ENCODE data around the gene TMEM125.

The TMEM125 gene

GRCh38 chr1:43235451-43236121 is 34.2 kb upstream of the TMEM125 start:
- Histone ChIP-seq H4K20me1 (ENCODE audit: insufficient read depth, low read length, poor library complexity, severe bottlenecking) (no peaks in the 10 kb centered on the region), H3K9me3 (ENCODE audit: insufficient read depth, low read depth, low read length) (no peaks in the 10 kb centered on the region), H3F3A (ENCODE audit: low read depth) (no peaks in the 10 kb centered on the region), H3K9ac (ENCODE audit: low read depth, low read length, poor library complexity, severe bottlenecking) (no peak overlapping the region), H3K9me2 (replicated peaks; ENCODE audit: low read depth, low read length) (no peaks in the 10 kb centered on the region), H3K4me1 (ENCODE audit: insufficient read depth, low read length, poor library complexity, severe bottlenecking) (no peaks in the 10 kb centered on the region), H3K4me3 (ENCODE audit: low read length, poor library complexity, severe bottlenecking) (no peak overlapping the region), H3K36me3 (ENCODE audit: insufficient read depth, low read length) (no peaks in the 10 kb centered on the region), H2AFZ (ENCODE audit: low read length) (no peak overlapping the region), H3K79me2 (ENCODE audit: insufficient read depth, low read length) (no peaks in the 10 kb centered on the region), H3K27me3 (ENCODE audit: insufficient read depth, low read length, poor library complexity, severe bottlenecking) (no peaks in the 10 kb centered on the region), H3K4me2 (ENCODE audit: low read depth, low read length, poor library complexity, severe bottlenecking) (no peak overlapping the region)
- TF ChIP-seq EZH2phosphoT487 (IDR thresholded peaks at IDR 0.05; ENCODE audit: borderline replicate concordance) = no peak
- no peak for TF ChIP-seq CTCF (conservative IDR thresholded peaks at IDR 0.05; ENCODE audit: low read length)

GRCh38 chr1:43237121-43237520 is 32.7 kb upstream of the TMEM125 start:
- no peak overlapping the region for H2AFZ ChIP-seq (ENCODE audit: low read length)
- H3K27me3 ChIP-seq (ENCODE audit: insufficient read depth, low read length, poor library complexity, severe bottlenecking) = no peaks in the 10 kb centered on the region
- no peaks in the 10 kb centered on the region for H4K20me1 ChIP-seq (ENCODE audit: insufficient read depth, low read length, poor library complexity, severe bottlenecking)
- H3K9me3 ChIP-seq (ENCODE audit: insufficient read depth, low read depth, low read length) = no peaks in the 10 kb centered on the region
- H3K4me2 ChIP-seq (ENCODE audit: low read depth, low read length, poor library complexity, severe bottlenecking) = no peak overlapping the region
- no peak overlapping the region for H3K9ac ChIP-seq (ENCODE audit: low read depth, low read length, poor library complexity, severe bottlenecking)
- H3K4me1 ChIP-seq (ENCODE audit: insufficient read depth, low read length, poor library complexity, severe bottlenecking) = no peaks in the 10 kb centered on the region
- H3F3A ChIP-seq (ENCODE audit: low read depth) = no peaks in the 10 kb centered on the region
- no peaks in the 10 kb centered on the region for H3K79me2 ChIP-seq (ENCODE audit: insufficient read depth, low read length)
- TF ChIP-seq CTCF (conservative IDR thresholded peaks at IDR 0.05; ENCODE audit: low read length) (no peak), EZH2phosphoT487 (IDR thresholded peaks at IDR 0.05; ENCODE audit: borderline replicate concordance) (no peak)
- H3K4me3 ChIP-seq (ENCODE audit: low read length, poor library complexity, severe bottlenecking) = no peak overlapping the region
- no peaks in the 10 kb centered on the region for H3K9me2 ChIP-seq (replicated peaks; ENCODE audit: low read depth, low read length)
- no peaks in the 10 kb centered on the region for H3K36me3 ChIP-seq (ENCODE audit: insufficient read depth, low read length)

GRCh38 chr1:43238085-43238484 is 31.7 kb upstream of the TMEM125 start:
- no peaks in the 10 kb centered on the region for H4K20me1 ChIP-seq (ENCODE audit: insufficient read depth, low read length, poor library complexity, severe bottlenecking)
- H3K27me3 ChIP-seq (ENCODE audit: insufficient read depth, low read length, poor library complexity, severe bottlenecking) = no peaks in the 10 kb centered on the region
- H3F3A ChIP-seq (ENCODE audit: low read depth) = no peaks in the 10 kb centered on the region
- H3K9me2 ChIP-seq (replicated peaks; ENCODE audit: low read depth, low read length) = no peaks in the 10 kb centered on the region
- TF ChIP-seq EZH2phosphoT487 (IDR thresholded peaks at IDR 0.05; ENCODE audit: borderline replicate concordance) = no peak
- TF ChIP-seq CTCF (conservative IDR thresholded peaks at IDR 0.05; ENCODE audit: low read length) = peak; percentile 71
- no peak overlapping the region for H3K9ac ChIP-seq (ENCODE audit: low read depth, low read length, poor library complexity, severe bottlenecking)
- no peaks in the 10 kb centered on the region for H3K36me3 ChIP-seq (ENCODE audit: insufficient read depth, low read length)
- no peaks in the 10 kb centered on the region for H3K79me2 ChIP-seq (ENCODE audit: insufficient read depth, low read length)
- no peaks in the 10 kb centered on the region for H3K4me1 ChIP-seq (ENCODE audit: insufficient read depth, low read length, poor library complexity, severe bottlenecking)
- no peak overlapping the region for H2AFZ ChIP-seq (ENCODE audit: low read length)
- H3K4me3 ChIP-seq (ENCODE audit: low read length, poor library complexity, severe bottlenecking) = no peak overlapping the region
- H3K4me2 ChIP-seq (ENCODE audit: low read depth, low read length, poor library complexity, severe bottlenecking) = no peak overlapping the region
- no peaks in the 10 kb centered on the region for H3K9me3 ChIP-seq (ENCODE audit: insufficient read depth, low read depth, low read length)
